Islet precursor cell (in vitro differentiated cells): ENCODE measurements around the gene PPP1R36.
"Not testable (repeated sequence)": the region's sequence is repeated elsewhere in the genome, so short reads cannot be mapped to it uniquely, and the experiment has no call there.

ENCODE experiments used
- DNase-seq: peaks from one replicate; pipeline ENCODE4 v3.0.0-alpha.2; 2018

Gene PPP1R36, protein sequence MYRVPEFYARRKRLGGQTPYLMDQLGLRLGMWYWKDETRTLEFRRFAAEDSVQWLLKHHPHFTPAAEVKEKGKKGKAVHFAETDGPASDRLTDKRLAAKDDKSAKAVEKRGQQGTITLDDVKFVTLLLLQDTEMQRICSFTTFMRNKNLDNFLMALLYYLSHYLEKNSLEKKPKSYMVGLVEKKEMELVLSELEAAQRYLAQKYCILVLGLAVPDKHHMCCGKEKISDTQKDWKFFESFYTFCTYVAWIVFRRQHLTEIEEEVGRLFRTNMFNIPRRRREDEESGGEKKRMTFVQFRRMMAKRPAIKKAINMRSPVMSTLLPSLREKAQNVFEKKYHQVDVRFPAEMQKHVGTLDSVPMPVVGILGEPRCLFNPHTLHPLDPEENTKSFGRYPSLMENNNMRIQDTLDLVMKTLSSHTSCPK

GRCh38 chr14:64549791-64550620 is at the start of gene PPP1R36:
Gene PPP1R36, plus strand, starts transcription at chr14:64549961. Its CDS starts 37 bp downstream, at chr14:64549998.
- peak; percentile 59 for DNase-seq

DNA sequence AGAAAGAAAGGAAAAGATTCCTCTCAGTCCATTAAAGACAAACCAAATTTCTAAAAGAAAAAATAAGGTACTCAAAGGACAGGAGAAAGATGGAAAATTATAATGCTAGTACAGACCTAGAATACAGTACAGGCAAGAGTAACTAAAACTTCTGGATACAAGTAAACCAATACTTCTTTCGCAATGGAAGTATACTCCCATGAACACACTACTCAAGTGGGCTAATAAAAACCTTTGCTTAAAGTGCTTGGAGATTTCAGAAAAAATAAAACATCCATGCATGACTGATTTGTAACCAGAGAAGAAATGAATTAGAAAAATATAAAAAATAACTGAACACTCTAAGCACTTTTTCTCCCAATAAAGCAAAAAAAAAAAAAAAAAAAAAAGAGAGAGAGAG is 49.7 kb upstream of the PPP1R36 start:
- DNase-seq = no peak

DNA sequence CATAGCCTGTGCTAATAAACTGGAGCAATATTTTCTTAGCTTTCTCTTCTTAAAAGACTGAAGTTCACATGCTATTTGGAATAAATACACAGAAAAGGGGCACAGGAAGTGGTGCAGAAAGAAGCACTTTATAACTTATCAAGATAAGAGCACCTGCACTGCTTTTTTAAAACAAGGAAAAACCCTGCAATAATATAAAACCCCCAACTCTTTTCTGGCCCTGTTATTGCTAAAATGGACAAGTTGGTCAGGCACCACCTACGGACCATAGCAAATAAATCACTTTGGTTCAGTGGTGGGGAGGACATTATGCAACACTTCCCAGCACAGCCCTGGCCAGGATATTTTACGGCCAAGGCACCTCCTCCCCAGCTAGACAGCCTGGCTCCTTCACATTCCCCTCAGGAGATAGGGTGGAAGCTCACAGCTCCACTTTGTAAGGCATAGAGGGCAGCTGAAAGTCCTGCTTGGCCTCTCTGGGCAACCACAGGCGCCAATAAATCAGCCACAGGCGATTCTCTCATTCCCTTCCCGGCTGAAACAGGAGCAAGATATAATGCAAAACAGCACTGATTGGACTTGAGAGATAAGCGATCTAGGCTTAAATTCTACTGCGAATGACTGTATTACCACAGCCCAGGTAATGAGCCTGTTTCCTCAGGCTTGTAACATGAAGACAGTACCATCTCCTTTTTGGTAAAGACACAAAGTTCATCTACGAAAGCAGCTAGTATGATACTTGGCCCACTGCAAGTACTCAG is 48.2 kb upstream of the PPP1R36 start:
- peak; percentile 99 for DNase-seq

GRCh38 chr14:64502456-64502855 is 47.3 kb upstream of the PPP1R36 start:
- no peak for DNase-seq

DNA sequence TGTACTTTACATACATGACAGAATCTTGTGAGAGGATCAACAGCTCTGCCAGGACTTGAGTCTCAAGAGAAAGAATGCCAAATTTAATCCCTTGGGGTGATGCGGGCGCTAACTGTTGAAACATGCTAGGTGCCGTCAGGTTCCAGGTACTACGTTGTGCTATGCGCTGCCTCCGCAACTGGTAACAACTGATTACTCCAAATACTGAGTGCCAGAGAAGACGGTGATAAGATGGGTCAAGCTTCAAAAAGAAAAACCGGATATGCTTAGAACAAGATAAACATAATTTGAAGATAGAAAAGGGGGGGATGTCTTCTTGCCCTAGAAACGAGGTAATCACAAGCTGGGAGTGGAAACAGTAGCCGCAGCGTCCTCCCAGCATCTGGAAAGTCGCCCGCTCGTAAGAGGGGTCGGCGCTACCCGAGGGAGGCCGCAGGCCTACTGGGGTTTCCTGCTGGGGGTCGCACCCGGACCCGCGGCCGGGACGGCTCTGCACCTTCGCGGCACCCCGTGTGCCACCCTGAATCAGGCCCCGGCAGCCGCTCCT is 46.8 kb upstream of the PPP1R36 start:
- no peak for DNase-seq

DNA sequence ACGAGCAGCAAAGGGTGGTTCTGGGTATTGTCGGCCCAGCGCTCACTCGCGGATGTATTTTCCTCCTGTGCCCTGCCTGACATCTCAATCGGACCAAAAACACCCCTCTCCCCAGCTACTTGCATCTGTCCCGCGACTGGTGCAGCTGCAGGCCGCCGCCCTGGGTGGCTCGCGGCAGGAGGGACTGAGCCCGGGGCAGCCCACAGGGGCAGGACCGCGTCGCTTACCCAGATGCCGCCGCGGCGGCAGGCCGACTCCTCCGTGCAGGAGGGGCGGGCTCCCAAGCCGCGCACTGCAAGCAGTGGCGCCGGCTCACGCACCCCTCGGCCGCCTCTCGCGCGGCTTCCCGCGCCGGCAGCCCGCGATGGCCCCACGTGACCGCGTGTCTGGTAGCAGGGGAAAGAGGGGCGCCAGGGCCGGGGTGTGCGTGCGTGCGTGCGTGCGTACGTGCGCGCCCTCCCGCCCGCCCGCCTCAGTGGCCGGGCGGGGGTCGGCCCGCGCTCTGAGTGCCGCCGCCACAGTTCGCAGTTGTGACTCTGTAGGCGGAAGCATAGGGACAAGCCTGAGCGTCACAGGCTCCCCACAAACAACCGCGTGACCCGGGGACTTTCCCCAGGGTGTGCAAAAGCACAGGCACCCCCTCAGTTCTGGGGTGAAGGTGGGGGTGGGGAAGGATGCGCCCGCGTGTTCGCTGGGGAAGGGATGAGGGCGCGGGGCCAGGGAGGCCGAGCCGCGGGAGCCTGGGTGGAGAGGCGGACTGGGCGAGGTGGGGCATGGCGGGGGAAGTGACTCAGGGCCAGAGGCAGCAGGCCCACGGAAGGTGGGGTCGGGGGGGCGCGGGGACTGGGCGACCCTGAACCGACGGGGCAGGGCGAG is 46.1 kb upstream of the PPP1R36 start, which contains the start of gene ZBTB25:
Gene ZBTB25, minus strand, starts transcription at position 405 of the 876 bp plus-strand sequence. CDS start 13,305 bp downstream, outside the sequence.
- peak; percentile 98 for DNase-seq

- DNase-seq = peak; percentile 95
Measured at GRCh38 chr14:64504310-64504896, 45.4 kb upstream of the PPP1R36 start, which contains the start of gene ZBTB1. Gene ZBTB1, plus strand, starts transcription at chr14:64504770. Its CDS starts 16,735 bp downstream, at chr14:64521505.

DNA sequence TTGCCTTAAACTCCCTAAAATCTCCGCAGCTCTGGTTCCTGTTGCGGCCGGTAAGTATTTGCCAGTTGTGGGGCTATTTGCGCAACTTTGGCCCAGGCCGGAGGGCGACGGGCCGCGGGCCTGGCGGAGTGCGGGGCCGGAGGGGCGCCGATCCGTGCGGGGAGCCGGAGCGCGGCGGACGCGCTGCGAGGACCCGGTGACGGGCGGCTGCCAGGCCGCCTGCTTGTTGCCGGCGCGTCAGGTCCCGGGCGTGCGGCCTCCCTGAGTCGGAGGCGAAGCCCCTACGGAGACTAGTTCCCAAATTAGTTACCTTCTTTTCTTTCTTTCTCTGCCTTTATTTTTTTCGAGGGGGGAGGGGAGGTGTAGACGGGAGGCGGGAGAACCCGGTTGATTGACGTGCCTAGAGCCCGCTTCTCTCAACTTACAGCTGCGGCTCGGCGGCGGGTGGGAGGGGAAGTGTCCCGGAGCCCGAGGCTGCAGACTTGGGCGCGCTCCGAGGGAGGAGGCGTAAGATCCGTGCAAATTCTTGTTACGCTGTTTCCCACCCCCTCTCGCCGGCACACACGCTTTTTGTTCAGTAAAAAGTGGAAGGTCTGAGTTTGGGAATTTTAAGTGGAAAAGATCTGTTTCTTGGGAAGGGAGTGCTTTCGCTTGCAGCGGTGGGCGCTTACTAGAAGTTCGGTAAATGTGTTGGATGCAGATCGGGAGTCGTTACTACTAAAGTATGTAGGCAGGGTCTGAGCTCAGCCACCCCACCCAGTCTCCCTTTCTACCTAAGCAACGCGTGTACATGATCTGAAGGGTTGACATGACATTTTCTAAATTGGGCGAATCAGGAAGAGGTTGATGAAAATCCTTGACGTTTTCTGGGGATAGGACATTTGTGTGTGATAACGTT is 44.6 kb upstream of the PPP1R36 start:
- peak; percentile 93 for DNase-seq

- no peak for DNase-seq
Measured at GRCh38 chr14:64506721-64507120, 43.0 kb upstream of the PPP1R36 start.

GRCh38 chr14:64507376-64508156 is 42.2 kb upstream of the PPP1R36 start:
- peak; percentile 57 for DNase-seq

- no peak for DNase-seq
Measured at GRCh38 chr14:64508215-64508776, 41.5 kb upstream of the PPP1R36 start.

GRCh38 chr14:64509036-64509435 is 40.7 kb upstream of the PPP1R36 start:
- peak; percentile 64 for DNase-seq

- DNase-seq = peak; percentile 72
Measured at GRCh38 chr14:64510825-64511671, 38.7 kb upstream of the PPP1R36 start.

DNA sequence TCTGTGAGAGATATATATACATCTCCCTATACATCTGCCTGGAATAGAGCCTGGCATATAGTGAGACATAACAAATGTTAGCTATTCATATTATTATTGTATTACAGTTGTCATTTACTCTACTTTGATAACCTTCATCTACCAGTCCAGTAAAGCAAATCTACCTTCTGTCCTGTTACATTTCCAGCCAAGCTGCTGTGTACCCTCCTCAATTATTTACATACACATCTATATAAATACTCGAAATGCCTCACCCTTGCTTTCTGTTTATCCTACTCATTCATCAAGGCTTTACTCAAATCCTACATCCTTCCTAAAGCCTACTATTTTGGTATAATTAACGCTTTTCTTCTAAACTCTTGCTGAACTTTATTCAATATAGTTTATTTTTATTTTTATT is 36.5 kb upstream of the PPP1R36 start:
- no peak for DNase-seq

- DNase-seq = no peak
Measured at GRCh38 chr14:64515053-64515452, 34.7 kb upstream of the PPP1R36 start.

GRCh38 chr14:64516969-64517368 is 32.8 kb upstream of the PPP1R36 start:
- DNase-seq = no peak

DNA sequence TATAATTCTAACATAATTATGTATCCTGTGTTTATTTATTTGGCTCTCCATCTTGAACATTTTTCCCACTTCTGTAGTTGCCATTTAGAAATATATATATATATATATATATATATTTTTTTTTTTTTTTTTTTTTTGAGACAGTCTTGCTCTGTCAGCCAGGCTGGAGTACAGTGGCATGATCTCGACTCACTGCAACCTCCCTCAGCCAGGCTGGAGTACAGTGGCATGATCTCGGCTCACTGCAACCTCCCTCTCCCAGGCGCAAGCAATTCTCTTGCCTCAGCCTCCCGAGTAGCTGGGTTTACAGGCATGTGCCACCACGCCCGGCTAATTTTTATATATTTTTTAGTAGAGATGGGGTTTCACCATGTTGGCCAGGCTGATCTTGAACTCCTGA is 32.1 kb upstream of the PPP1R36 start:
- DNase-seq = not testable (repeated sequence)

- no peak for DNase-seq
Measured at GRCh38 chr14:64518229-64518628, 31.5 kb upstream of the PPP1R36 start.
